ENCODE results near the gene PDE11A. TPM values are rescaled to one million over a fixed set of nuclear protein-coding genes. Genes with fewer than 3 reads are reported as not detected.

PDE11A gene
- total RNA-seq, 1 experiment from 2014 or later, result 0.13 TPM

GRCh38 chr2:177930916-177931315, 141.7 kb downstream of the PDE11A start:
- Histone ChIP-seq H2BK15ac (ENCODE audit: low read depth, low read length) (no peak overlapping the region), H3K18ac (ENCODE audit: insufficient read length, low read depth, low read length) (no peak overlapping the region), H2AFZ (ENCODE audit: low read length) (no peak overlapping the region), H3K56ac (ENCODE audit: insufficient read length, low read depth, low read length) (no peak overlapping the region), H3K27ac (ENCODE audit: insufficient read length, low read depth, low read length) (no peak overlapping the region), H2BK20ac (ENCODE audit: low read depth, low read length, poor library complexity, severe bottlenecking) (no peak overlapping the region), H3K79me1 (ENCODE audit: insufficient read depth, low read depth, low read length, poor library complexity, severe bottlenecking) (no peaks in the 10 kb centered on the region), H4K91ac (ENCODE audit: insufficient read length, low read depth, low read length) (no peak overlapping the region), H3K9me3 (ENCODE audit: control insufficient read depth, low read depth, low read length) (no peaks in the 10 kb centered on the region), H4K8ac (replicated peaks; ENCODE audit: insufficient read length, low read depth, low read length) (no peak overlapping the region), H2BK5ac (ENCODE audit: insufficient read length, low read length) (no peak overlapping the region), H3K23ac (ENCODE audit: insufficient read length, low read depth, low read length) (no peak overlapping the region), H2BK120ac (ENCODE audit: low read depth, low read length, poor library complexity, severe bottlenecking) (no peak overlapping the region), H3K14ac (ENCODE audit: insufficient read depth, low read length) (no peak overlapping the region), H3T11ph (ENCODE audit: low read length) (no peak overlapping the region), H2BK12ac (ENCODE audit: insufficient read length, low read depth, low read length) (no peak overlapping the region), H3K23me2 (ENCODE audit: insufficient read length, low read depth, low read length, poor library complexity, severe bottlenecking) (no peaks in the 10 kb centered on the region), H2AK5ac (ENCODE audit: insufficient read length, low read length) (no peak overlapping the region), H3K4ac (ENCODE audit: low read depth, low read length) (no peak overlapping the region), H3K4me2 (ENCODE audit: insufficient read depth, insufficient read length, low read length) (no peak overlapping the region), H3K27me3 (ENCODE audit: insufficient read depth, low read length) (no peaks in the 10 kb centered on the region), H4K20me1 (ENCODE audit: control insufficient read depth, insufficient read depth, insufficient read length) (no peaks in the 10 kb centered on the region), H3K79me2 (ENCODE audit: insufficient read depth, low read length) (no peaks in the 10 kb centered on the region), H4K5ac (ENCODE audit: insufficient read length, low read depth, low read length) (no peak overlapping the region), H3K9ac (ENCODE audit: extremely low read depth, insufficient read length, low read length) (no peak overlapping the region), H3K4me1 (ENCODE audit: insufficient read depth, low read length) (no peaks in the 10 kb centered on the region; the same call in 1 of the 2 replicates)
- no peak overlapping the region for H3K4me3 Mint-ChIP-seq
- DNase-seq, result no peak
- H3K27me3 Mint-ChIP-seq (ENCODE audit: low read depth), result no peaks in the 10 kb centered on the region
- no peak overlapping the region for H3K27ac Mint-ChIP-seq
- H3K9me3 Mint-ChIP-seq, result no peaks in the 10 kb centered on the region; a peak in 2 of 5 replicates
- no CpG with 5 or more reads among the region's 4 CpGs for WGBS (ENCODE audit: extremely low coverage, insufficient read length, low lambda C conversion rate)
- no peaks in the 10 kb centered on the region for H3K36me3 Mint-ChIP-seq (ENCODE audit: insufficient read depth in 1 of 3, low read depth in 3 of 3)
- TF ChIP-seq CTCF (conservative IDR thresholded peaks at IDR 0.05), result no peak
- H3K4me1 Mint-ChIP-seq, result no peaks in the 10 kb centered on the region
